OCI-LY7 (cell line): ENCODE measurements around the gene SPATS2L. TPM values are rescaled to one million over a fixed set of nuclear protein-coding genes. Genes with fewer than 3 reads are reported as not detected.

Experiments
- BruUV-seq: library from RNA; stranded (reverse); fragments of 400-500 nt; replicated peaks from 2 replicates; lab custom pipeline; 2021; lab: Mats Ljungman, UMichigan
- CTCF ChIA-PET: fragments of 300-600 bp; sonication (Branson Sonifier 250); formaldehyde crosslinking; loops from one replicate; lab custom pipeline; 2022; ENCODE audit warnings: antibody characterized with exemption; ENCODE audit not compliant: unreplicated experiment; lab: Charles Lee
- POLR2A ChIA-PET: fragments of 300-600 bp; sonication (Branson Sonifier 250); formaldehyde crosslinking; loops from one replicate; lab custom pipeline; 2022; ENCODE audit warnings: antibody characterized with exemption; lab: Charles Lee
- DNase-seq: peaks from one replicate; pipeline ENCODE4 v3.0.0-alpha.2; 2015; ENCODE audit warnings: low spot score
- H2AFZ ChIP-seq: fragments of 200-600 bp; sonication (generic), shearing (Covaris generic); 2 replicates; pipeline ENCODE4 v1.6.1; 2014; ENCODE audit warnings: mild to moderate bottlenecking, antibody characterized with exemption, low read length, moderate library complexity
- H3K27ac ChIP-seq: fragments of 200-600 bp; sonication (generic); 2 replicates; pipeline ENCODE4 v1.5.1; 2014; ENCODE audit warnings: mixed run types, low read depth, mild to moderate bottlenecking, moderate library complexity, low read length, inconsistent platforms; ENCODE audit not compliant: poor library complexity, severe bottlenecking
- H3K36me3 ChIP-seq: fragments of 200-600 bp; sonication (generic); 2 replicates; pipeline ENCODE4 v1.6.1; 2014; ENCODE audit warnings: mild to moderate bottlenecking, antibody characterized with exemption, low read length, moderate library complexity, mixed read lengths; ENCODE audit not compliant: insufficient read depth
- H3K4me1 ChIP-seq: fragments of 200-600 bp; sonication (generic); 2 replicates; pipeline ENCODE4 v1.5.1; 2014; ENCODE audit warnings: mild to moderate bottlenecking, low read length; ENCODE audit not compliant: insufficient read depth, poor library complexity, severe bottlenecking
- H3K4me2 ChIP-seq: fragments of 200-600 bp; sonication (generic); 2 replicates; pipeline ENCODE4 v1.6.1; 2014; ENCODE audit warnings: mild to moderate bottlenecking, low read length
- H3K4me3 ChIP-seq: fragments of 200-600 bp; sonication (generic); 2 replicates; pipeline ENCODE4 v1.5.1; 2014; ENCODE audit warnings: mild to moderate bottlenecking, low read depth, low read length; ENCODE audit not compliant: poor library complexity, severe bottlenecking
- H3K79me2 ChIP-seq: fragments of 200-600 bp; sonication (generic); 2 replicates; pipeline ENCODE4 v1.6.1; 2016; ENCODE audit warnings: low read depth, mild to moderate bottlenecking, low read length, moderate library complexity, mixed read lengths; ENCODE audit not compliant: insufficient read depth
- H3K9me2 ChIP-seq: fragments of 200-600 bp; sonication (generic); 2 replicates; pipeline ENCODE4 v1.6.1; 2016; ENCODE audit warnings: mild to moderate bottlenecking, low read length, mixed read lengths; ENCODE audit not compliant: insufficient read depth
- H3K9me3 ChIP-seq: fragments of 200-600 bp; sonication (generic); 2 replicates; pipeline ENCODE4 v1.6.1; 2014; ENCODE audit warnings: mild to moderate bottlenecking, mixed run types, low read length, mixed read lengths
- H4K20me1 ChIP-seq: fragments of 200-600 bp; sonication (generic); 2 replicates; pipeline ENCODE4 v1.6.1; 2014; ENCODE audit warnings: mild to moderate bottlenecking, antibody characterized with exemption, low read length, moderate library complexity, mixed read lengths; ENCODE audit not compliant: insufficient read depth
- CTCF ChIP-seq: fragments of 200-600 bp; sonication (generic); conservative IDR thresholded peaks from 2 replicates; pipeline ENCODE4 v1.5.1; 2014; ENCODE audit warnings: mild to moderate bottlenecking, antibody characterized with exemption, low read length, moderate library complexity, mixed read lengths
- EZH2phosphoT487 ChIP-seq: fragments of 200-600 bp; sonication (generic); IDR thresholded peaks from 2 replicates; pipeline ENCODE4 v1.6.1; 2018; ENCODE audit warnings: low read depth, borderline replicate concordance, mild to moderate bottlenecking, mixed run types, antibody characterized with exemption, low read length, moderate library complexity, mixed read lengths
- intact Hi-C: fragments of 100-400 bp; cut with micrococcal nuclease; formaldehyde crosslinking; loops from one replicate; pipeline ENCODE4 v1.10.0; 2022; ENCODE audit not compliant: unreplicated experiment
- total RNA-seq, 2 experiments: library from RNA; depleted of rRNA in 1 of 2; stranded (reverse); fragments of >200 nt in 1 of 2; shearing (Covaris generic) in 1 of 2; gene quantifications; 2 replicates each; pipeline ENCODE4 v1.2.3, GENCODE V29; 2014 to 2022

Gene SPATS2L
- total RNA-seq, 2 experiments from 2014 or later = 3.1 to 5.2 TPM

GRCh38 chr2:200438846-200439245, 132.4 kb downstream of the SPATS2L start:
- Histone ChIP-seq H3K9me2 (no peaks in the 10 kb centered on the region), H2AFZ (no peak overlapping the region), H3K27ac (no peak overlapping the region), H3K4me2 (no peak overlapping the region), H3K4me3 (no peak overlapping the region), H3K79me2 (no peaks in the 10 kb centered on the region), H4K20me1 (no peaks in the 10 kb centered on the region), H3K4me1 (no peaks in the 10 kb centered on the region), H3K9me3 (no peaks in the 10 kb centered on the region), H3K36me3 (no peaks in the 10 kb centered on the region)
- ChIA-PET CTCF (no interaction called here), POLR2A (no interaction called here)
- TF ChIP-seq CTCF = no peak
- TF ChIP-seq EZH2phosphoT487 = no peak
- intact Hi-C loops = no loop called here
- no TSS peak for BruUV-seq
- no peak for DNase-seq

- no peak overlapping the region for H3K4me2 ChIP-seq
- H3K9me2 ChIP-seq = no peaks in the 10 kb centered on the region
- intact Hi-C loops = no loop called here
- no peaks in the 10 kb centered on the region for H3K79me2 ChIP-seq
- H2AFZ ChIP-seq = no peak overlapping the region
- H4K20me1 ChIP-seq = no peaks in the 10 kb centered on the region
- no peak overlapping the region for H3K27ac ChIP-seq
- no peak overlapping the region for H3K4me3 ChIP-seq
- POLR2A ChIA-PET = interaction anchor here (0.9 kb wide), 1 partner anchor 13 kb away, joined by 3 read pairs; no protein-coding TSS in a partner anchor
- no TSS peak for BruUV-seq
- no peaks in the 10 kb centered on the region for H3K9me3 ChIP-seq
- no peak for TF ChIP-seq EZH2phosphoT487
- TF ChIP-seq CTCF = no peak
- DNase-seq = no peak
- CTCF ChIA-PET = no interaction called here
- H3K4me1 ChIP-seq = no peaks in the 10 kb centered on the region
- no peaks in the 10 kb centered on the region for H3K36me3 ChIP-seq
Measured at GRCh38 chr2:200439981-200440380, 133.5 kb downstream of the SPATS2L start.

DNA sequence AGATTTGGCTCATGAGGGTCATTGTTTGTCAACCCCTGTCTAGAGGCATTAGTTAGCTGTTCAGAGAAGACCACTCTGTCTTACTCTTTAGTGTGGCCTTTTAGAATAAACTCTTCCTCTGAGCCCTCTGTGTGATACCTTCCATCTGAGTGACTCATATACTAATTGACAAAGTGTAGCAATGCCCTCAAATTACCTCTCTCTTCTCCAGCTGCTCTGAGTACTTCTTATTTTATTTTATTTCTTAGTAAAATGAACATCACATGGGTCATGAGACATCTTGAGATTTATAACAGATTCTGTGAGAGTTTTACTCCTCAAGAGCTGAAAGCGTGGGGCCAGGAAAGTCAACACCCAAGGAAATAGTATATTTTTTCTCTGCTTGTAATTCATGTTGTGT, 136.0 kb downstream of the SPATS2L start:
- no peaks in the 10 kb centered on the region for H3K36me3 ChIP-seq
- BruUV-seq = no TSS peak
- no peak overlapping the region for H2AFZ ChIP-seq
- no peak overlapping the region for H3K4me2 ChIP-seq
- H3K9me3 ChIP-seq = no peaks in the 10 kb centered on the region
- no peaks in the 10 kb centered on the region for H3K9me2 ChIP-seq
- intact Hi-C loops = no loop called here
- DNase-seq = no peak
- CTCF ChIA-PET = no interaction called here
- TF ChIP-seq EZH2phosphoT487 (no peak), CTCF (no peak)
- H3K4me1 ChIP-seq = no peaks in the 10 kb centered on the region
- H3K4me3 ChIP-seq = no peak overlapping the region
- POLR2A ChIA-PET = interaction anchor here (0.6 kb wide), 1 partner anchor 361 kb away, joined by 3 read pairs; no protein-coding TSS in a partner anchor
- no peak overlapping the region for H3K27ac ChIP-seq
- H4K20me1 ChIP-seq = no peaks in the 10 kb centered on the region
- H3K79me2 ChIP-seq = no peaks in the 10 kb centered on the region
